ENCODE data around the gene AGAP6. TPM values are rescaled to one million over a fixed set of nuclear protein-coding genes. Genes with fewer than 3 reads are reported as not detected.
"Not testable (repeated sequence)": the region's sequence is repeated elsewhere in the genome, so short reads cannot be mapped to it uniquely, and the experiment has no call there.

The AGAP6 gene
- polyA plus RNA-seq, 2 of the 4 experiments (the other 2 are of a cell fraction), result 8.4 to 13.0 TPM

GRCh38 chr10:49953122-49953521, 35.1 kb upstream of the AGAP6 start:
- not testable (repeated sequence) for DNase-seq (ENCODE audit: low read depth in 1 of 2, low spot score in 1 of 2); FAIRE-seq

DNA sequence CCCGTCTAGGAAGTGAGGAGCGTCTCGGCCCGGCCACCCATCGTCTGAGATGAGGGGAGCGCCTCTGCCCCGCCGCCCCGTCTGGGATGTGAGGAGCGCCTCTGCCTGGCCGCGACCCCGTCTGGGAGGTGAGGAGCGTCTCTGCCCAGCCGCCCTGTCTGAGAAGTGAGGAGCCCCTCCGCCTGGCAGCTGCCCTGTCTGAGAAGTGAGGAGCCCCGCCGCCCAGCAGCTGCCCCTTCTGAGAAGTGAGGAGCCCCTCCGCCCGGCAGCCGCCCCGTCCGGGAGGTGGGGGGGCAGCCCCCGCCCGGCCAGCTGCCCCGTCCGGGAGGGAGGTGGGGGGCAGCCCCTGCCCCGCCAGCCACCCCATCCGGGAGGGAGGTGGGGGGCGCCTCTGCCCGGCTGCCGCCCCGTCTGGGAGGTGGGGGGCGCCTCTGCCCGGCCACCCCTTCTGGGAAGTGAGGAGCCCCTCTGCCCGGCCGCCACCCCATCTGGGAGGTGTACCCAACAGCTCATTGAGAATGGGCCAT, 17.8 kb upstream of the AGAP6 start:
- FAIRE-seq; H3K27ac ChIP-seq; POLR2A ChIA-PET; H3K4me3 ChIP-seq; H3K9me3 ChIP-seq; CTCF ChIA-PET; DNase-seq (ENCODE audit: low read depth in 1 of 2, low spot score in 1 of 2); ATAC-seq; H3K4me2 ChIP-seq; H3K4me1 ChIP-seq: not testable (repeated sequence)
- whole genome bisulfite sequencing (ENCODE audit: missing lambda C conversion rate), result no CpG with 5 or more reads among the region's 37 CpGs

More at GRCh38 chr10:49953122-49953521, 35.1 kb upstream of the AGAP6 start:
- H3K9me3 ChIP-seq, H3K4me2 ChIP-seq, CTCF ChIA-PET, H3K27ac ChIP-seq, H3K4me3 ChIP-seq, H3K4me1 ChIP-seq, POLR2A ChIA-PET: not testable (repeated sequence)
- ATAC-seq, result peak; percentile 64 to 75; a peak in 4 of 6 replicates
- 0 out of 3 replicates have a peak, but pooled peaks have one; percentile 14 for TF ChIP-seq CTCF (IDR thresholded peaks at IDR 0.05)
- WGBS (ENCODE audit: missing lambda C conversion rate), result 88% methylated on average over 3 of the region's 3 CpGs

DNA sequence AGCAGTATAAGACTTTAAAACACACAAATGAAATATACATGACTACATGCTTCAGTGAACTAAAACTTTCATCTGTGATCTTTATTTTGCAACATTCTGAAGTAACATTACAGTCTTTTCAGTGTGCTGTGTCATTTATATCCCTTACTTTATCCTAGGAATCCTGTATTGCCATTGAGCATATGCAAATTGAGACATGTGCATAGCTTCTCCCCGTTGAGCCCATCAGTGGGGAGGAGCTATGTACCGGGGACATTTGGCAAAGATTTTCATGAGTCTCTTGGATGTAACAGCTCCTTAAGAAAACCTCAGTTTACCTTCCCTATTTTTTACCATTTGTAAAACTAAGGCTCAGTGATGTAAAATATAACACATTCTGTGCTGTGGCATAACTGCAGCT, 16.7 kb upstream of the AGAP6 start:
- POLR2A ChIA-PET; DNase-seq (ENCODE audit: low read depth in 1 of 2, low spot score in 1 of 2); H3K4me1 ChIP-seq; H3K9me3 ChIP-seq; ATAC-seq; H3K4me2 ChIP-seq; FAIRE-seq; H3K27ac ChIP-seq; H3K4me3 ChIP-seq; CTCF ChIA-PET: not testable (repeated sequence)
- 74% methylated on average over 2 of the region's 2 CpGs for WGBS (ENCODE audit: missing lambda C conversion rate)

- FAIRE-seq; H3K4me1 ChIP-seq; ATAC-seq; POLR2A ChIA-PET; H3K9me3 ChIP-seq; H3K27ac ChIP-seq; H3K4me3 ChIP-seq; H3K4me2 ChIP-seq; DNase-seq (ENCODE audit: low read depth in 1 of 2, low spot score in 1 of 2); CTCF ChIA-PET: not testable (repeated sequence)
- WGBS (ENCODE audit: missing lambda C conversion rate), result 92% methylated on average over 3 of the region's 3 CpGs
These were observed 16.1 kb upstream of the AGAP6 start for GRCh38 chr10:49972094-49972493.

DNA sequence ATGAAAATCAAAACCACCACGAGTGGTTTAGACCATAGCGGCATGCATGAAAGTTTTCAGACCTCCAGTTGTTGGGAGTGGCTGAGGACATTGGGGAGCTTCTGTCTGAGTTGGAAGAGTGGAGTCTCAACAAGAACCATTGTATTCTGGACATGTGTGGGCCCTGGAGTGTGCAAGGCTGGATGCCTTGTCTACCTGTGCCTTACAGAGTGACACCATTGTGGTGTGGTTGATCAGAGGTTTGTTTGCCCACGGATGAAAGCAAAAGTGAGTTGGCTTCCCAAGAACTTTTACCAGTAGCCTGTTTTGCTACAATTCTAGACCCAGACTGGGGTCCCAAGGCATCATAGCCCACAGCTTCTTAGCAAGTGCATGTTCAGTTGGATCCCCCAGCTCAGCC, 10.4 kb upstream of the AGAP6 start:
- CTCF ChIA-PET; ATAC-seq; H3K4me3 ChIP-seq; H3K4me1 ChIP-seq; FAIRE-seq; DNase-seq (ENCODE audit: low read depth in 1 of 2, low spot score in 1 of 2); H3K9me3 ChIP-seq; H3K4me2 ChIP-seq; H3K27ac ChIP-seq; POLR2A ChIA-PET: not testable (repeated sequence)
- WGBS (ENCODE audit: missing lambda C conversion rate), result 97% methylated on average over 3 of the region's 3 CpGs

DNA sequence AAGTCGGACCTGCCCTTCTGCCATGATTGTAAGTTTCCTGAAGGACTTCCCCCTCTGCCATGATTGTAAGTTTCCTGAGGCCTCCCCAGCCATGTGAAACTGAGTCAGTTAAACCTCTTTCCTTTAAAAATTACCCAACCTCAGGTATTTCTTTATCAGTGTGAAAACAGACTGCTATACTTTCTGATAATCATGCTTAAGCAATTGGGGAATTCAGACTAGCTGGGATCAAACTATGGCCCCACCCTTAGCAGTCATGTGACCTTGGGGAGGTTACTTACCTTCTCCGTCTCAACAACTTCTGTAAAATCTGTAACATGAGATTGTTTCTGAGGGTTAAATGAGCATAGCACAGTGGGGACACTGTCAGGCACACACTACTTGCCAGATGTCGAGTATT, 999 bp upstream of the AGAP6 start:
- H3K27ac ChIP-seq; H3K9me3 ChIP-seq; POLR2A ChIA-PET; FAIRE-seq; H3K4me2 ChIP-seq; CTCF ChIA-PET; H3K4me1 ChIP-seq; H3K4me3 ChIP-seq; DNase-seq (ENCODE audit: low read depth in 1 of 2, low spot score in 1 of 2); ATAC-seq: not testable (repeated sequence)
- 92% methylated on average over 3 of the region's 3 CpGs for WGBS (ENCODE audit: missing lambda C conversion rate)

- H3K9me3 ChIP-seq; H3K4me3 ChIP-seq; H3K4me1 ChIP-seq; DNase-seq (ENCODE audit: low read depth in 1 of 2, low spot score in 1 of 2); CTCF ChIA-PET; H3K27ac ChIP-seq; POLR2A ChIA-PET; ATAC-seq; FAIRE-seq; H3K4me2 ChIP-seq: not testable (repeated sequence)
- WGBS (ENCODE audit: missing lambda C conversion rate), result 91% methylated on average over 5 of the region's 5 CpGs
These were observed 7.1 kb downstream of the AGAP6 start for GRCh38 chr10:49995321-49995720.

- 89% methylated on average over 7 of the region's 7 CpGs for WGBS (ENCODE audit: missing lambda C conversion rate)
- DNase-seq (ENCODE audit: low read depth in 1 of 2, low spot score in 1 of 2); ATAC-seq; CTCF ChIA-PET; H3K27ac ChIP-seq; H3K4me3 ChIP-seq; H3K4me1 ChIP-seq; FAIRE-seq; POLR2A ChIA-PET; H3K9me3 ChIP-seq; H3K4me2 ChIP-seq: not testable (repeated sequence)
These were observed 25.8 kb downstream of the AGAP6 start for GRCh38 chr10:50014024-50014423.

DNA sequence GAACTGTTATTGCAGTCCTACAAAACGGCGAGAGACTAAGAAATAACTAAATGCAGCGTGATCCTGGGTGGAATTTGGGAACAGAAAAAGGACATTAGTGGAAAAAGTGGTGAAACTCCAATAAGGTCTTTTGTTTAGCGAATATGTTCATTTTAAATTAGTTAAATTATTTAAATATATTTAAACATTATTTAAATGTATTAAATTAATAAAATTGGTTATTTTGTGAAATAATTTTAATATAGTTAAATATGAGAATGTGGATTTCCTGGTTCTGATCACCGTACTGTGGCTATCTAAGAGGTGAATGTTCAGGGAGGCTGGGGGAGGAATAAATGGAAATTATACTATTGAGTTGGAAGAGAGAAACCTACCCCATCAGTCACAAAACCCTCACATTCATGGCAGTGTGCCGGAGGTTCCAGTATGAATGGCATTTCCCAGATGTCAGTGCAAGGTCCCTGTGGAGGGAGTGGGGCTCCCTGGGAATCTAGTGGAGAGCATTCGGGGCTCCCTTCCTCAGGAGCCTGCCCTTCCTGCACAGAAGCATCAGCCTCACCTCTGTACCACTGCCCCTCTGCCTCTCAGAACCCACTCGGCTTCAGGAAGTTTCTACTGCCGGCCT, 27.5 kb downstream of the AGAP6 start:
- WGBS (ENCODE audit: missing lambda C conversion rate), result 66% methylated on average over 9 of the region's 9 CpGs
- FAIRE-seq; H3K27ac ChIP-seq; H3K4me1 ChIP-seq; ATAC-seq; H3K4me3 ChIP-seq; H3K4me2 ChIP-seq; CTCF ChIA-PET; POLR2A ChIA-PET; DNase-seq (ENCODE audit: low read depth in 1 of 2, low spot score in 1 of 2); H3K9me3 ChIP-seq: not testable (repeated sequence)

- 70% methylated on average over 5 of the region's 5 CpGs for WGBS (ENCODE audit: missing lambda C conversion rate)
- CTCF ChIA-PET; H3K9me3 ChIP-seq; H3K4me1 ChIP-seq; ATAC-seq; FAIRE-seq; H3K4me2 ChIP-seq; H3K4me3 ChIP-seq; DNase-seq (ENCODE audit: low read depth in 1 of 2, low spot score in 1 of 2); H3K27ac ChIP-seq; POLR2A ChIA-PET: not testable (repeated sequence)
These were observed 28.7 kb downstream of the AGAP6 start for GRCh38 chr10:50016926-50017325.

DNA sequence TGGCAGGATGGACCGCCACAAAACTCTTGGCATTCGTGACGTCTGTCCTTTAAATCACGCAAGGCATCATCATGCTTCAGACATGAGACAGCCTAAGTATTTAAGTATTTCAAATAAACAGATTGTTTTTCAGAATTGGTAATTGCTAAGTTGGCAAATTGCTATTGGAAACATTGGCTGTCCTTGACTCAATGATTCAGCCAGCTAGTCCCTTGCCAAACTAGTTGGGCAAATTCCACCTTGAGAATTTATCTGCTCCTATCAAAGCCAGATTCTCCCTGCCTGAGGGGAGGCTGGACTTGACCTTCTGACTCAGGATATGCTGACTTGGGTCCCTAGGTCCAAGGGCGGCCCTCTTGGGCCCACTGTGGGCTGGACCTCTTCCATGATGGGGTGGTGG, 29.4 kb downstream of the AGAP6 start:
- CTCF ChIA-PET; H3K4me2 ChIP-seq; POLR2A ChIA-PET; DNase-seq (ENCODE audit: low read depth in 1 of 2, low spot score in 1 of 2); H3K27ac ChIP-seq; FAIRE-seq; ATAC-seq; H3K4me1 ChIP-seq; H3K9me3 ChIP-seq; H3K4me3 ChIP-seq: not testable (repeated sequence)
- WGBS (ENCODE audit: missing lambda C conversion rate), result 89% methylated on average over 4 of the region's 5 CpGs

Data from A549 (cell line).